Mammary epithelial cell (primary cell): ENCODE results near the gene PNMA1.

Experiments
- CTCF ChIP-seq, 2 donors: IDR thresholded peaks in 1 of 2; conservative IDR thresholded peaks in 1 of 2; 2 replicates each; pipeline ENCODE4 v1.5.1; 2011 to 2012; ENCODE audit warnings: inconsistent platforms in 2 of 2, low read length in 2 of 2, mild to moderate bottlenecking in 2 of 2, control low read depth in 1 of 2, low read depth in 1 of 2; ENCODE audit not compliant: insufficient read depth in 1 of 2; ENCODE audit errors: extremely low read depth in 1 of 2
- EZH2 ChIP-seq: IDR thresholded peaks from 2 replicates; pipeline ENCODE4 v1.6.1; 2012; ENCODE audit warnings: low read length, inconsistent platforms, borderline replicate concordance

DNA sequence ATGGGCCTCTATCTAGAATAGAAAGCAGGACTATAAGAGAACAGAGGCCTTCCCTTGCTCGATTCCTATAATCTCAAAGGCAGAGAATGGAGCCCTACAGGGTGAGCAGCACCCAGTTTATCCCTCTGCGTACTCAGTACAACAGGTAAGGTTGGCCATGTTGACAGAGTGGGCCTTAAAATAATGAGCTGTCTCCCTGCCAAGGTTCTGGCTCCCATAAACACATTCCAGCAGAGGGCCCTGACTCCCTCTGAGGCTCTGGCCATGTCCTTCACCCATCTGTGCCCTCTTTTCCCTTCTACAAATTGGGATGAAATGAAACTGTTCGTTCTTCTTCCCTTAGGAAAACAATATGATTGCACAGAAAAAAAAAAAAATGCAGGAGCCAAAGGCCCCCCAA is 16.9 kb upstream of the PNMA1 start:
- TF ChIP-seq CTCF (conservative IDR thresholded peaks at IDR 0.05 in 1 of 2, IDR thresholded peaks at IDR 0.05 in 1 of 2; ENCODE audit: extremely low read depth in 1 of 2, insufficient read depth in 1 of 2, low read depth in 1 of 2, low read length in 2 of 2) (no peak), EZH2 (no peak)
